CD4-positive, alpha-beta T cell treated with Interleukin-2 at 100 ng/mL for 4 hours (primary cell): ENCODE data around the gene TMSB4Y.

ENCODE experiments used
- DNase-seq: peaks from one replicate; pipeline ENCODE4 v3.0.0-alpha.2; 2020; ENCODE audit warnings: low spot score

TMSB4Y gene

GRCh38 chrY:13703568-13703968 is at the start of gene TMSB4Y:
Gene TMSB4Y (plus strand): TSS chrY:13703899.
- DNase-seq, result peak; percentile 78

- no peak for DNase-seq
These were observed 39.5 kb upstream of the TMSB4Y start for GRCh38 chrY:13664162-13664561.

GRCh38 chrY:13671122-13671521 is 32.6 kb upstream of the TMSB4Y start:
- DNase-seq, result no peak

GRCh38 chrY:13702276-13702675 is 1.4 kb upstream of the TMSB4Y start:
- no peak for DNase-seq

DNA sequence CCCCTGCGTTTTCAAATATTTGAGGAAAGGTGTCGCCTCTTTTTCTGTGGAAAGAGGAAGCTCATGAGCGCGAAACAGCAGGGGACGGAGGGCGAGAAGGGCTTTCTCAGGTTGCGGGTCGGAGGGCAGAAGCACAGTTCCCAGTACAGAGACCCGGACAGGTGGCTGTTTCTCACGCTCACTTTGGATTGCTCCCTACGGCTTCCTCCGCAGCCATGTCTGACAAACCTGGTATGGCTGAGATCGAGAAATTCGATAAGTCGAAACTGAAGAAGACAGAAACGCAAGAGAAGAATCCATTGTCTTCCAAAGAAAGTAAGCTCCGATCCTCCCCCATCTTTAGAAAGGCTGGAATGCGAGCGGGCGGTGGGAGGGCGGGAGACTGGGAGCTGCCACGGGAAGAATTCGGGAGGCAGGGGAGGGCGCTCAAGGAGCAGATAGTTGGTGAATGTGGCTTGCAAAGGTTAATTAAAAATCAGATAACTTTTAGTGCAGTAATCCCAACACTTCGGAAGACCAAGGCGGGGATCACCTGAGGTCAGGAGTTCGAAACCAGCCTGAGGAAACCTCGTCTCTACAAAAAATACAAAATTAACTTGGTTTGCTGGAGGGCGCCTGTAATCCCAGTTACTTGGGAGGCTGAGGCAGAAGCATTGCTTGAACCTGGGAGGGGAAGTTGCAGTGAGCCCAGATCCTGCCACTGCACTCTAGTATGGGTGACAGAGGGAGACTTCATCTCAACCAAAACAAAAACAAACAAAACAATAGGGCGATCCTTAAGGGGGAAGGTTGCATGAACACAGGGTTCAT is 627 bp downstream of the TMSB4Y start:
- DNase-seq, result peak; percentile 9

- no peak for DNase-seq
These were observed 1.5 kb downstream of the TMSB4Y start for GRCh38 chrY:13705197-13705596.

- no peak for DNase-seq
These were observed 4.3 kb downstream of the TMSB4Y start for GRCh38 chrY:13708038-13708437.

DNA sequence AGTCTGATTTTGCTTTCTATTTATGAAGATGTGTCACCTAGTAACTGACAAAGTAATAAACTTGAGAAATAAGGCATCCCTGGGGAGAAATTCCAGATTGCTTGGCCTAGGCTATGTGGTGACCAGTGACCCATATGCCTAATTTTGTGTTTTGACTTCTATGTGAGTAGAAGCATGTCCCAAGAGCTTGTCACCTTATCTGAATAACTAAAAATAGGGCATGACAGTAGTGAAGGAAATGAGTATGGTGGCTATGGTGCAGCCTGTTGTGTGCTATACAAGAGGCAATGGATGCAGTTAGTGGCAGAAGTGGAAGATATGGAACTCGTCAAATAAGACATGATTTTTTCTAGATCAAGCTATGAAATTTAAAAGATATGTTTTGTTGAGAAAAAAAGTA is 15.3 kb downstream of the TMSB4Y start:
- DNase-seq, result no peak

DNA sequence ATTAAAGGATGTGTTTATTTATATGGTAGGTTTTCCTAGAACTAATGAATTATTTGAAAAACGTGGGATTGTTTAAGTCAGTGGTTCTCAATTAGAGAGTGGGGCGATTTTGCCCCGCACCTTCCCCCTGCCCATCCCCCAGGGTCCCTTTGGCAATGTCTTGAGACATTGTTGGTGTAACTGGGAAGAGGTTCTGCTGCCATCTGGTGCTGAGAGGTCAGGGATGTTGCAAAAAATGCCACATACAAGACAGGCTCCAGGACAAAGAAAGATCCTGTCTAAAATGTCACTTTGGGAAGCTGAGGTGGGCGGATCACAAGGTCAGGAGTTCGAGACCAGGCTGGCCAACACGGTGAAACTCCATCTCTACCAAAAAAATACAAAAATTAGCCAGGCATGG is 25.8 kb downstream of the TMSB4Y start:
- no peak for DNase-seq

GRCh38 chrY:13738618-13739017 is 34.9 kb downstream of the TMSB4Y start:
- peak; percentile 35 for DNase-seq

GRCh38 chrY:13751289-13752071 is 47.8 kb downstream of the TMSB4Y start:
- peak; percentile 39 for DNase-seq

GRCh38 chrY:13754661-13755060 is 51.0 kb downstream of the TMSB4Y start:
- no peak for DNase-seq
